Forelimb muscle (tissue), 1 donor: ENCODE measurements around the gene TUBB4B. TPM values are rescaled to one million over a fixed set of nuclear protein-coding genes. Genes with fewer than 3 reads are reported as not detected.

ENCODE experiments used
- DNase-seq: peaks from one replicate; pipeline ENCODE4 v3.0.0-alpha.2; 2013; ENCODE audit warnings: low read depth
- polyA plus RNA-seq: library from polyadenylated mRNA; unstranded; fragments of 120-200 nt; gene quantifications from one replicate; pipeline ENCODE4 v1.2.1, GENCODE V29; 2013; ENCODE audit not compliant: insufficient read length

Gene TUBB4B
- polyA plus RNA-seq, 1 donor: 146 TPM

DNA sequence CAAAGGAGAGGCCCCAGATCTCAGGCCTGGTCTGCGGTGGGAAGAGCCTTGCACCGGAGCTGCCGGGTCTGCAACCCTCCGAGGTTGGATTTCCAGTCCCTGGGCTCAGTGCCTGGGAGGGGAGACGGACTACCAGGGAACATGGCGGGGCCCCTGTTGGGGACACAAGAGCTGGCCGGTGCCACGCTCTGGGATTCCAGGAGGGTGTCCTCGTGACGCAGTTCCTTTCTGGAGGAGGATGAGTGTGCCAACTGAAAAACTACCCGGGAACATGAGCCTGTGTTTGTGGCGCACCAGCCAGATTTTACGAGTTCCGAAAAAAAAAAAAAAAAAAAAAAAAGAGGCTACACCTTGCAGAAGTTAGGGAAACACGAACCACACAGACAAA is 52.0 kb downstream of the TUBB4B start:
- no peak for DNase-seq

Other genes with a start within 250 kb of the TUBB4B start
- 22.8 TPM for gene PAXX, start 248.9 kb upstream of the TUBB4B start, polyA plus RNA-seq
- gene CLIC3, start 244.7 kb upstream of the TUBB4B start, polyA plus RNA-seq: 0.42 TPM
- gene ABCA2, start 213.1 kb upstream of the TUBB4B start, polyA plus RNA-seq: 16.5 TPM
- 0.08 TPM for gene FUT7, start 209.2 kb upstream of the TUBB4B start, polyA plus RNA-seq
- 40.9 TPM for gene NPDC1, start 195.1 kb upstream of the TUBB4B start, polyA plus RNA-seq
- gene ENTPD2, start 187.2 kb upstream of the TUBB4B start, polyA plus RNA-seq: 16.2 TPM
- gene SAPCD2, start 170.7 kb upstream of the TUBB4B start, polyA plus RNA-seq: 3.6 TPM
- gene UAP1L1, start 163.8 kb upstream of the TUBB4B start, polyA plus RNA-seq: 1.9 TPM
- 38.6 TPM for gene MAN1B1, start 154.3 kb upstream of the TUBB4B start, polyA plus RNA-seq
- gene DPP7, start 126.6 kb upstream of the TUBB4B start, polyA plus RNA-seq: 21.7 TPM
- not detected for gene GRIN1, start 102.1 kb upstream of the TUBB4B start, polyA plus RNA-seq
- 0.11 TPM for gene LRRC26, start 71.2 kb upstream of the TUBB4B start, polyA plus RNA-seq
- not detected for gene TMEM210, start 69.2 kb upstream of the TUBB4B start, polyA plus RNA-seq
- 30.4 TPM for gene ANAPC2, start 52.7 kb upstream of the TUBB4B start, polyA plus RNA-seq
- 53.7 TPM for gene SSNA1, start 52.6 kb upstream of the TUBB4B start, polyA plus RNA-seq
- gene TPRN, start 40.5 kb upstream of the TUBB4B start, polyA plus RNA-seq: 10.9 TPM
- 33.0 TPM for gene TMEM203, start 35.6 kb upstream of the TUBB4B start, polyA plus RNA-seq
- 7.0 TPM for gene NDOR1, start 35.6 kb upstream of the TUBB4B start, polyA plus RNA-seq
- 2.5 TPM for gene RNF208, start 19.0 kb upstream of the TUBB4B start, polyA plus RNA-seq
- gene CYSRT1, start 16.1 kb upstream of the TUBB4B start, polyA plus RNA-seq: 2.4 TPM
- 2.4 TPM for gene RNF224, start 13.8 kb upstream of the TUBB4B start, polyA plus RNA-seq
- 1.5 TPM for gene SLC34A3, start 10.4 kb upstream of the TUBB4B start, polyA plus RNA-seq
- gene STPG3, start 10.0 kb downstream of the TUBB4B start, polyA plus RNA-seq: 0.18 TPM
- 45.6 TPM for gene NELFB, start 14.0 kb downstream of the TUBB4B start, polyA plus RNA-seq
- gene TOR4A, start 36.4 kb downstream of the TUBB4B start, polyA plus RNA-seq: 7.6 TPM
- gene NRARP, start 61.0 kb downstream of the TUBB4B start, polyA plus RNA-seq: 3.8 TPM
- 13.0 TPM for gene EXD3, start 181.9 kb downstream of the TUBB4B start, polyA plus RNA-seq
- 2.2 TPM for gene NOXA1, start 182.1 kb downstream of the TUBB4B start, polyA plus RNA-seq
- 0.46 TPM for gene ENTPD8, start 200.1 kb downstream of the TUBB4B start, polyA plus RNA-seq
- 16.9 TPM for gene NSMF, start 218.0 kb downstream of the TUBB4B start, polyA plus RNA-seq